ENCODE measurements around the gene MCOLN2. TPM values are rescaled to one million over a fixed set of nuclear protein-coding genes. Genes with fewer than 3 reads are reported as not detected.

Gene MCOLN2
- polyA plus RNA-seq, 1 of the 3 experiments (the other 2 are of a cell fraction) = not detected

DNA sequence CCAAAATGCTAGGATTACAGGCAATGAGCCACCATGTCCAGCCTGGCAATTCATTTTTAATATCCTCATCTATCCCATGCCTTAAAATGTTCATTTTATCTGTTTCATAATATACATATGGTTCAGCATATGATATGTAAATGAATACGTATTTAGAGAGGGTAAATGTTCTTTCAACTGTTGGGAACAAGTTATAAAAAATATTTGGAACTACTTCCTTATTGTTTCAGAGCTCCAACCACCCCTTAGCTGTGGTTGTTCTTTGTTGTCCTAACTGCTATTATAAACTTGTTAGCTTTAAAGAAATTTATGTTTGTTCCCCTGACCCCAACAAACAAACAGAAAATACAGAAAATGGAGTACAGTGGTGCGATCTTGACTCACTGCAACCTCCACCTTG is 14.5 kb downstream of the MCOLN2 start:
- H4K20me1 ChIP-seq (ENCODE audit: insufficient read depth) = no peaks in the 10 kb centered on the region
- H3K27me3 ChIP-seq (ENCODE audit: insufficient read depth) = no peaks in the 10 kb centered on the region; the same call in 1 of the 2 replicates
- no peak overlapping the region for H2AFZ ChIP-seq (ENCODE audit: low read depth)
- H3F3A ChIP-seq (replicated peaks; ENCODE audit: insufficient read depth) = no peaks in the 10 kb centered on the region
- no peaks in the 10 kb centered on the region for H3K9me3 ChIP-seq
- WGBS (ENCODE audit: low lambda C conversion rate) = 6% methylated on average over 2 of the region's 2 CpGs
- H3K4me2 ChIP-seq = no peak overlapping the region
- no peaks in the 10 kb centered on the region for H3K36me3 ChIP-seq (replicated peaks in 1 of 2; ENCODE audit: control insufficient read depth in 1 of 2, insufficient read depth in 2 of 2, low read length in 1 of 2)
- ChIA-PET POLR2A (no interaction called here), CTCF (interaction anchor here (0.9 kb wide), 1 partner anchor 21 kb away, joined by 3 read pairs; no protein-coding TSS in a partner anchor)
- no peaks in the 10 kb centered on the region for H3K4me1 ChIP-seq (ENCODE audit: control insufficient read depth in 1 of 2, insufficient read depth in 2 of 2, low read depth in 1 of 2, low read length in 1 of 2)
- H3K4me3 ChIP-seq (ENCODE audit: low read depth in 2 of 2, low read length in 1 of 2) = no peak overlapping the region
- H3K27ac ChIP-seq (ENCODE audit: low read depth in 2 of 2, low read length in 1 of 2) = no peak overlapping the region
- no peak for TF ChIP-seq MXI1 (IDR thresholded peaks at IDR 0.05; ENCODE audit: low read depth, low read length)
- TF ChIP-seq, protein P1, sequence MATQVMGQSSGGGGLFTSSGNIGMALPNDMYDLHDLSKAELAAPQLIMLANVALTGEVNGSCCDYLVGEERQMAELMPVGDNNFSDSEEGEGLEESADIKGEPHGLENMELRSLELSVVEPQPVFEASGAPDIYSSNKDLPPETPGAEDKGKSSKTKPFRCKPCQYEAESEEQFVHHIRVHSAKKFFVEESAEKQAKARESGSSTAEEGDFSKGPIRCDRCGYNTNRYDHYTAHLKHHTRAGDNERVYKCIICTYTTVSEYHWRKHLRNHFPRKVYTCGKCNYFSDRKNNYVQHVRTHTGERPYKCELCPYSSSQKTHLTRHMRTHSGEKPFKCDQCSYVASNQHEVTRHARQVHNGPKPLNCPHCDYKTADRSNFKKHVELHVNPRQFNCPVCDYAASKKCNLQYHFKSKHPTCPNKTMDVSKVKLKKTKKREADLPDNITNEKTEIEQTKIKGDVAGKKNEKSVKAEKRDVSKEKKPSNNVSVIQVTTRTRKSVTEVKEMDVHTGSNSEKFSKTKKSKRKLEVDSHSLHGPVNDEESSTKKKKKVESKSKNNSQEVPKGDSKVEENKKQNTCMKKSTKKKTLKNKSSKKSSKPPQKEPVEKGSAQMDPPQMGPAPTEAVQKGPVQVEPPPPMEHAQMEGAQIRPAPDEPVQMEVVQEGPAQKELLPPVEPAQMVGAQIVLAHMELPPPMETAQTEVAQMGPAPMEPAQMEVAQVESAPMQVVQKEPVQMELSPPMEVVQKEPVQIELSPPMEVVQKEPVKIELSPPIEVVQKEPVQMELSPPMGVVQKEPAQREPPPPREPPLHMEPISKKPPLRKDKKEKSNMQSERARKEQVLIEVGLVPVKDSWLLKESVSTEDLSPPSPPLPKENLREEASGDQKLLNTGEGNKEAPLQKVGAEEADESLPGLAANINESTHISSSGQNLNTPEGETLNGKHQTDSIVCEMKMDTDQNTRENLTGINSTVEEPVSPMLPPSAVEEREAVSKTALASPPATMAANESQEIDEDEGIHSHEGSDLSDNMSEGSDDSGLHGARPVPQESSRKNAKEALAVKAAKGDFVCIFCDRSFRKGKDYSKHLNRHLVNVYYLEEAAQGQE (IDR thresholded peaks at IDR 0.05; ENCODE audit: low read depth, low read length) = no peak
- no peak for TF ChIP-seq TEAD4 (IDR thresholded peaks at IDR 0.05; ENCODE audit: borderline replicate concordance, insufficient read depth)
- no peak for TF ChIP-seq RFX5 (IDR thresholded peaks at IDR 0.05; ENCODE audit: low read length)
- TF ChIP-seq CHD2 (IDR thresholded peaks at IDR 0.05; ENCODE audit: low read length, partially characterized antibody) = no peak
- TF ChIP-seq, protein P2, sequence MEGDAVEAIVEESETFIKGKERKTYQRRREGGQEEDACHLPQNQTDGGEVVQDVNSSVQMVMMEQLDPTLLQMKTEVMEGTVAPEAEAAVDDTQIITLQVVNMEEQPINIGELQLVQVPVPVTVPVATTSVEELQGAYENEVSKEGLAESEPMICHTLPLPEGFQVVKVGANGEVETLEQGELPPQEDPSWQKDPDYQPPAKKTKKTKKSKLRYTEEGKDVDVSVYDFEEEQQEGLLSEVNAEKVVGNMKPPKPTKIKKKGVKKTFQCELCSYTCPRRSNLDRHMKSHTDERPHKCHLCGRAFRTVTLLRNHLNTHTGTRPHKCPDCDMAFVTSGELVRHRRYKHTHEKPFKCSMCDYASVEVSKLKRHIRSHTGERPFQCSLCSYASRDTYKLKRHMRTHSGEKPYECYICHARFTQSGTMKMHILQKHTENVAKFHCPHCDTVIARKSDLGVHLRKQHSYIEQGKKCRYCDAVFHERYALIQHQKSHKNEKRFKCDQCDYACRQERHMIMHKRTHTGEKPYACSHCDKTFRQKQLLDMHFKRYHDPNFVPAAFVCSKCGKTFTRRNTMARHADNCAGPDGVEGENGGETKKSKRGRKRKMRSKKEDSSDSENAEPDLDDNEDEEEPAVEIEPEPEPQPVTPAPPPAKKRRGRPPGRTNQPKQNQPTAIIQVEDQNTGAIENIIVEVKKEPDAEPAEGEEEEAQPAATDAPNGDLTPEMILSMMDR (IDR thresholded peaks at IDR 0.05) = no peak
- no peak for TF ChIP-seq ELF1 (IDR thresholded peaks at IDR 0.05)
- no peak for TF ChIP-seq RXRA (IDR thresholded peaks at IDR 0.05; ENCODE audit: borderline replicate concordance, low read depth)
- no peak for TF ChIP-seq FOXJ3 (CRISPR knock-in tag; IDR thresholded peaks at IDR 0.05)
- TF ChIP-seq, protein P3, sequence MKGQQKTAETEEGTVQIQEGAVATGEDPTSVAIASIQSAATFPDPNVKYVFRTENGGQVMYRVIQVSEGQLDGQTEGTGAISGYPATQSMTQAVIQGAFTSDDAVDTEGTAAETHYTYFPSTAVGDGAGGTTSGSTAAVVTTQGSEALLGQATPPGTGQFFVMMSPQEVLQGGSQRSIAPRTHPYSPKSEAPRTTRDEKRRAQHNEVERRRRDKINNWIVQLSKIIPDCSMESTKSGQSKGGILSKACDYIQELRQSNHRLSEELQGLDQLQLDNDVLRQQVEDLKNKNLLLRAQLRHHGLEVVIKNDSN (IDR thresholded peaks at IDR 0.05; ENCODE audit: borderline replicate concordance, low read depth) = no peak
- TF ChIP-seq JUND (IDR thresholded peaks at IDR 0.05) = no peak
- TF ChIP-seq SIN3A (IDR thresholded peaks at IDR 0.05; ENCODE audit: borderline replicate concordance, low read depth, low read length) = no peak
- no peak for TF ChIP-seq GATA2 (CRISPR knock-in tag; IDR thresholded peaks at IDR 0.05)
- TF ChIP-seq SMC3 (IDR thresholded peaks at IDR 0.05; ENCODE audit: low read depth, low read length) = no peak
- TF ChIP-seq NRF1 (IDR thresholded peaks at IDR 0.05; ENCODE audit: low read depth, low read length) = no peak
- TF ChIP-seq, protein P4, sequence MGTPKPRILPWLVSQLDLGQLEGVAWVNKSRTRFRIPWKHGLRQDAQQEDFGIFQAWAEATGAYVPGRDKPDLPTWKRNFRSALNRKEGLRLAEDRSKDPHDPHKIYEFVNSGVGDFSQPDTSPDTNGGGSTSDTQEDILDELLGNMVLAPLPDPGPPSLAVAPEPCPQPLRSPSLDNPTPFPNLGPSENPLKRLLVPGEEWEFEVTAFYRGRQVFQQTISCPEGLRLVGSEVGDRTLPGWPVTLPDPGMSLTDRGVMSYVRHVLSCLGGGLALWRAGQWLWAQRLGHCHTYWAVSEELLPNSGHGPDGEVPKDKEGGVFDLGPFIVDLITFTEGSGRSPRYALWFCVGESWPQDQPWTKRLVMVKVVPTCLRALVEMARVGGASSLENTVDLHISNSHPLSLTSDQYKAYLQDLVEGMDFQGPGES (IDR thresholded peaks at IDR 0.05; ENCODE audit: low read depth, low read length) = no peak
- no peak for TF ChIP-seq YY1 (IDR thresholded peaks at IDR 0.05; ENCODE audit: low read depth)
- TF ChIP-seq GABPA (IDR thresholded peaks at IDR 0.05; ENCODE audit: low read depth) = no peak
- no peak for TF ChIP-seq RCOR1 (IDR thresholded peaks at IDR 0.05; ENCODE audit: low read length)
- no peak for TF ChIP-seq POLR2AphosphoS5 (IDR thresholded peaks at IDR 0.05; ENCODE audit: low read depth, low read length)
- H3K79me2 ChIP-seq (ENCODE audit: insufficient read depth) = no peaks in the 10 kb centered on the region
- no peak overlapping the region for H3K9ac ChIP-seq
- DNase-seq = no peak
- H3K9me2 ChIP-seq = no peaks in the 10 kb centered on the region
